ENCODE data around the gene NUF2. TPM values are rescaled to one million over a fixed set of nuclear protein-coding genes. Genes with fewer than 3 reads are reported as not detected.
"Not testable (repeated sequence)": the region's sequence is repeated elsewhere in the genome, so short reads cannot be mapped to it uniquely, and the experiment has no call there.

The NUF2 gene
- total RNA-seq, 1 experiment from 2014 or later: 30.7 TPM

DNA sequence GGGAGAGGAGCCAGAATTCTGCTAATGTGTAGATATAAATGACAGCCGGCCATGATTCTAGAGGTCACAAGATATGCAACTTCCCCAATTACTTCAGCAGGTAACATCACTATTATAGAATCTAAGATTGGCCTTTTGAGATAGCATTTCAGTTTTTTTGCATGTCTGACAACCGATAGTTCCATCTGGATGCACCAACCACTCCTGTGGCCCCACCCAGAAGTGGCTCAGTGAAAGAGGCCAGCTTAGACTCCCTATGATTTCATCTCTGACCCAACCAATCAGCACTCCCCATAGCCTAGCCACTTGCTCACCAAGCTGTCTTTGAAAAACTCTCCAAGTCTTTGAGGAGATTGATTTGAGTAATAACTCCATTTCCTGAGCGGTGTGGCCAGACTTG is 30.3 kb upstream of the NUF2 start:
- no peak overlapping the region for H3T11ph ChIP-seq (ENCODE audit: low read length)
- H4K8ac ChIP-seq (replicated peaks; ENCODE audit: insufficient read length, low read depth, low read length): no peak overlapping the region
- H3K56ac ChIP-seq (ENCODE audit: insufficient read length, low read depth, low read length): no peak overlapping the region
- H3K9me3 ChIP-seq (ENCODE audit: control insufficient read depth, low read depth, low read length): no peaks in the 10 kb centered on the region
- Mint-ChIP-seq H3K27ac (no peak overlapping the region), H3K4me1 (peaks cover 9 to 13% of the 10 kb centered on the region in 2 experiments), H3K9me3 (peaks cover 6 to 11% of the 10 kb centered on the region in 2 experiments; a peak in 4 of 5 replicates), H3K4me3 (no peak overlapping the region), H3K27me3 (ENCODE audit: low read depth) (no peaks in the 10 kb centered on the region), H3K36me3 (ENCODE audit: insufficient read depth in 1 of 3, low read depth in 3 of 3) (peaks cover 15 to 30% (median 19%) of the 10 kb centered on the region in 3 experiments)
- no peak overlapping the region for H3K4ac ChIP-seq (ENCODE audit: low read depth, low read length)
- no peak overlapping the region for H3K9ac ChIP-seq (ENCODE audit: extremely low read depth, insufficient read length, low read length)
- H3K18ac ChIP-seq (ENCODE audit: insufficient read length, low read depth, low read length): no peak overlapping the region
- no peak overlapping the region for H2BK120ac ChIP-seq (ENCODE audit: low read depth, low read length, poor library complexity, severe bottlenecking)
- DNase-seq: no peak
- H4K91ac ChIP-seq (ENCODE audit: insufficient read length, low read depth, low read length): no peak overlapping the region
- no peak overlapping the region for H3K23ac ChIP-seq (ENCODE audit: insufficient read length, low read depth, low read length)
- no peaks in the 10 kb centered on the region for H3K23me2 ChIP-seq (ENCODE audit: insufficient read length, low read depth, low read length, poor library complexity, severe bottlenecking)
- no peaks in the 10 kb centered on the region for H3K27me3 ChIP-seq (ENCODE audit: insufficient read depth, low read length)
- WGBS (ENCODE audit: extremely low coverage, insufficient read length, low lambda C conversion rate): no CpG with 5 or more reads among the region's 3 CpGs
- H2BK20ac ChIP-seq (ENCODE audit: low read depth, low read length, poor library complexity, severe bottlenecking): no peak overlapping the region
- 0 out of 2 replicates have a peak, but pooled peaks cover 4% of the 10 kb centered on the region for H3K4me1 ChIP-seq (ENCODE audit: insufficient read depth, low read length)
- H3K79me2 ChIP-seq (ENCODE audit: insufficient read depth, low read length): no peaks in the 10 kb centered on the region
- H4K20me1 ChIP-seq (ENCODE audit: control insufficient read depth, insufficient read depth, insufficient read length): no peaks in the 10 kb centered on the region
- no peak overlapping the region for H3K27ac ChIP-seq (ENCODE audit: insufficient read length, low read depth, low read length)
- no peak overlapping the region for H2AK5ac ChIP-seq (ENCODE audit: insufficient read length, low read length)
- H2AFZ ChIP-seq (ENCODE audit: low read length): no peak overlapping the region
- TF ChIP-seq, protein P1, sequence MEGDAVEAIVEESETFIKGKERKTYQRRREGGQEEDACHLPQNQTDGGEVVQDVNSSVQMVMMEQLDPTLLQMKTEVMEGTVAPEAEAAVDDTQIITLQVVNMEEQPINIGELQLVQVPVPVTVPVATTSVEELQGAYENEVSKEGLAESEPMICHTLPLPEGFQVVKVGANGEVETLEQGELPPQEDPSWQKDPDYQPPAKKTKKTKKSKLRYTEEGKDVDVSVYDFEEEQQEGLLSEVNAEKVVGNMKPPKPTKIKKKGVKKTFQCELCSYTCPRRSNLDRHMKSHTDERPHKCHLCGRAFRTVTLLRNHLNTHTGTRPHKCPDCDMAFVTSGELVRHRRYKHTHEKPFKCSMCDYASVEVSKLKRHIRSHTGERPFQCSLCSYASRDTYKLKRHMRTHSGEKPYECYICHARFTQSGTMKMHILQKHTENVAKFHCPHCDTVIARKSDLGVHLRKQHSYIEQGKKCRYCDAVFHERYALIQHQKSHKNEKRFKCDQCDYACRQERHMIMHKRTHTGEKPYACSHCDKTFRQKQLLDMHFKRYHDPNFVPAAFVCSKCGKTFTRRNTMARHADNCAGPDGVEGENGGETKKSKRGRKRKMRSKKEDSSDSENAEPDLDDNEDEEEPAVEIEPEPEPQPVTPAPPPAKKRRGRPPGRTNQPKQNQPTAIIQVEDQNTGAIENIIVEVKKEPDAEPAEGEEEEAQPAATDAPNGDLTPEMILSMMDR (conservative IDR thresholded peaks at IDR 0.05): no peak
- no peaks in the 10 kb centered on the region for H3K79me1 ChIP-seq (ENCODE audit: insufficient read depth, low read depth, low read length, poor library complexity, severe bottlenecking)
- H3K4me2 ChIP-seq (ENCODE audit: insufficient read depth, insufficient read length, low read length): no peak overlapping the region
- H2BK5ac ChIP-seq (ENCODE audit: insufficient read length, low read length): no peak overlapping the region
- no peak overlapping the region for H3K14ac ChIP-seq (ENCODE audit: insufficient read depth, low read length)
- no peak overlapping the region for H2BK12ac ChIP-seq (ENCODE audit: insufficient read length, low read depth, low read length)
- H2BK15ac ChIP-seq (ENCODE audit: low read depth, low read length): no peak overlapping the region
- no peak overlapping the region for H4K5ac ChIP-seq (ENCODE audit: insufficient read length, low read depth, low read length)

DNA sequence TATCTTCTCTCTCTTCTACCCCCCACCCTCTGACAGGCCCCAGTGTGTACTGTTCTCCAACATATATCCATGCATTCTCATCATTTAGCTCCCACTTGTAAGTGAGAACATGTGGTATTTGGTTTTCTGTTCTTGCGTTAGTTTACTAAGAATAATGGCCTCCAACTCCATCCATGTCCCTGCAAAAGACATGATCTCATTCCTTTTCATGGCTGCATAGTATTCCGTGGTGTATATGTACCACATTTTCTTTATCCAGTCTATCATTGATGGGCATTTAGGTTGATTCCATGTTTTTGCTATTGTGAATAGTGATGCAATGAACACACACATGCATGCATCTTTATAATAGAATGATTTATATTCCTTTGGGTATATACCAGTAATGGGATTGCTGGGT is 29.6 kb upstream of the NUF2 start:
- not testable (repeated sequence) for H3K4ac ChIP-seq (ENCODE audit: low read depth, low read length); H2BK12ac ChIP-seq (ENCODE audit: insufficient read length, low read depth, low read length); H3K4me1 ChIP-seq (ENCODE audit: insufficient read depth, low read length); H4K91ac ChIP-seq (ENCODE audit: insufficient read length, low read depth, low read length); H3K79me2 ChIP-seq (ENCODE audit: insufficient read depth, low read length); H3K4me3 Mint-ChIP-seq; H4K20me1 ChIP-seq (ENCODE audit: control insufficient read depth, insufficient read depth, insufficient read length); H3K9ac ChIP-seq (ENCODE audit: extremely low read depth, insufficient read length, low read length); H3K27ac ChIP-seq (ENCODE audit: insufficient read length, low read depth, low read length); H3K9me3 ChIP-seq (ENCODE audit: control insufficient read depth, low read depth, low read length); H4K5ac ChIP-seq (ENCODE audit: insufficient read length, low read depth, low read length); DNase-seq; H2BK5ac ChIP-seq (ENCODE audit: insufficient read length, low read length); H3K56ac ChIP-seq (ENCODE audit: insufficient read length, low read depth, low read length); H2BK15ac ChIP-seq (ENCODE audit: low read depth, low read length); H3T11ph ChIP-seq (ENCODE audit: low read length); H2BK20ac ChIP-seq (ENCODE audit: low read depth, low read length, poor library complexity, severe bottlenecking); H3K27me3 ChIP-seq (ENCODE audit: insufficient read depth, low read length); H2BK120ac ChIP-seq (ENCODE audit: low read depth, low read length, poor library complexity, severe bottlenecking); H3K27ac Mint-ChIP-seq; H3K14ac ChIP-seq (ENCODE audit: insufficient read depth, low read length); H3K27me3 Mint-ChIP-seq (ENCODE audit: low read depth); H3K23ac ChIP-seq (ENCODE audit: insufficient read length, low read depth, low read length); H3K18ac ChIP-seq (ENCODE audit: insufficient read length, low read depth, low read length); H2AK5ac ChIP-seq (ENCODE audit: insufficient read length, low read length); H3K23me2 ChIP-seq (ENCODE audit: insufficient read length, low read depth, low read length, poor library complexity, severe bottlenecking); H4K8ac ChIP-seq (replicated peaks; ENCODE audit: insufficient read length, low read depth, low read length); H2AFZ ChIP-seq (ENCODE audit: low read length); H3K79me1 ChIP-seq (ENCODE audit: insufficient read depth, low read depth, low read length, poor library complexity, severe bottlenecking); H3K4me2 ChIP-seq (ENCODE audit: insufficient read depth, insufficient read length, low read length)
- peaks cover 16 to 20% of the 10 kb centered on the region in 2 experiments for H3K4me1 Mint-ChIP-seq
- peaks cover 15 to 30% (median 19%) of the 10 kb centered on the region in 3 experiments for H3K36me3 Mint-ChIP-seq (ENCODE audit: insufficient read depth in 1 of 3, low read depth in 3 of 3)
- no CpG with 5 or more reads among the region's 2 CpGs for WGBS (ENCODE audit: extremely low coverage, insufficient read length, low lambda C conversion rate)
- H3K9me3 Mint-ChIP-seq: peaks cover 6 to 11% of the 10 kb centered on the region in 2 experiments; a peak in 4 of 5 replicates

All from H9 (cell line).